Fibroblast of villous mesenchyme (primary cell): ENCODE measurements around the gene PLCL2. TPM values are rescaled to one million over a fixed set of nuclear protein-coding genes. Genes with fewer than 3 reads are reported as not detected.

ENCODE experiments used
- DNase-seq: peaks from one replicate; pipeline ENCODE4 v3.0.0-alpha.2; 2010; ENCODE audit warnings: low read depth
- H3K4me3 ChIP-seq: 2 replicates; pipeline ENCODE4 v1.5.1; 2011; ENCODE audit warnings: low read depth, mild to moderate bottlenecking, low read length
- total RNA-seq: library from RNA; depleted of rRNA; stranded (reverse); fragments of >200 nt; gene quantifications from 2 replicates; pipeline ENCODE4 v1.2.3, GENCODE V29; 2012
- TF ChIP-seq, protein P1 (sequence below): IDR thresholded peaks from 2 replicates; pipeline ENCODE4 v1.5.1; 2012; ENCODE audit warnings: low read depth, mild to moderate bottlenecking, low read length; ENCODE audit not compliant: insufficient read depth

The PLCL2 gene
- total RNA-seq, 1 donor, result 5.6 TPM

DNA sequence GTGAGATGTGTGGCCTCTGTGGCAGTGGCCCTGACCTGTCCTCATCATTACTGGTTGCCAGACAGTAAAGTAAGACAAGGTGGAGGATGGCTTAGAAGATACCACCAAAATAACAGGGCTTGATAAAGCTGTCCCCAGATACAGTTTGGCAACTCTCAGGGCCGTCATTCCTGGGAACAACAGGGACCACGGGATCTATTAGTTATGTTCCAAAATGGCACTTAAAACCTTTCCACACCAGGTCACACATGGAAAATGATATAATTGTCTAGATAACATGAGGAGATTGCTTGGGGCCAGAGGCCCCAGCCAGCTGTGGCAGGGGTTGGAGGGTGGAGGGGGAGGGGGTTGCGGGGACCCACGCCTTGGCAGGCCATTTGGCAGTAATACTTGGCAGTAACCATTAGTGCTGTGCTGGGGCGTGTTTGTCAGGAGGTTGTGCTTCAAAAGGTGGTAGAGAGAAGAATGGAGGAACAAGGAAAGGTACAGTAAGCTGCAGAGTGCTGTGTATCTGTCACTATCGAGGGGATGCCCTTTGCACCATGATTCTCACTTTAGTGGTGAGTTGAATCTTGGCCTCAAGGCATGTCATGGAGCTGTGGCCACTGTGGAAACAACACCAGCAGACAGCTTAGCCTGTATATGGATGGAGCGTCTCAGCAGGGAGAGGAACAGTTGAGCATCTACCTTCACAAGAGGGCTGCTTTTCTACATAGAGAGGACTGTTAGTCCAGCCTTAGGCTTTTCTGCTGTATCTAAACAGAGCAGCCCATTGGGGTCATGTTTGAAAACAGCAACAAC is 14.0 kb downstream of the PLCL2 start:
- TF ChIP-seq, protein P1, sequence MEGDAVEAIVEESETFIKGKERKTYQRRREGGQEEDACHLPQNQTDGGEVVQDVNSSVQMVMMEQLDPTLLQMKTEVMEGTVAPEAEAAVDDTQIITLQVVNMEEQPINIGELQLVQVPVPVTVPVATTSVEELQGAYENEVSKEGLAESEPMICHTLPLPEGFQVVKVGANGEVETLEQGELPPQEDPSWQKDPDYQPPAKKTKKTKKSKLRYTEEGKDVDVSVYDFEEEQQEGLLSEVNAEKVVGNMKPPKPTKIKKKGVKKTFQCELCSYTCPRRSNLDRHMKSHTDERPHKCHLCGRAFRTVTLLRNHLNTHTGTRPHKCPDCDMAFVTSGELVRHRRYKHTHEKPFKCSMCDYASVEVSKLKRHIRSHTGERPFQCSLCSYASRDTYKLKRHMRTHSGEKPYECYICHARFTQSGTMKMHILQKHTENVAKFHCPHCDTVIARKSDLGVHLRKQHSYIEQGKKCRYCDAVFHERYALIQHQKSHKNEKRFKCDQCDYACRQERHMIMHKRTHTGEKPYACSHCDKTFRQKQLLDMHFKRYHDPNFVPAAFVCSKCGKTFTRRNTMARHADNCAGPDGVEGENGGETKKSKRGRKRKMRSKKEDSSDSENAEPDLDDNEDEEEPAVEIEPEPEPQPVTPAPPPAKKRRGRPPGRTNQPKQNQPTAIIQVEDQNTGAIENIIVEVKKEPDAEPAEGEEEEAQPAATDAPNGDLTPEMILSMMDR, result no peak
- H3K4me3 ChIP-seq, result no peak overlapping the region
- no peak for DNase-seq

DNA sequence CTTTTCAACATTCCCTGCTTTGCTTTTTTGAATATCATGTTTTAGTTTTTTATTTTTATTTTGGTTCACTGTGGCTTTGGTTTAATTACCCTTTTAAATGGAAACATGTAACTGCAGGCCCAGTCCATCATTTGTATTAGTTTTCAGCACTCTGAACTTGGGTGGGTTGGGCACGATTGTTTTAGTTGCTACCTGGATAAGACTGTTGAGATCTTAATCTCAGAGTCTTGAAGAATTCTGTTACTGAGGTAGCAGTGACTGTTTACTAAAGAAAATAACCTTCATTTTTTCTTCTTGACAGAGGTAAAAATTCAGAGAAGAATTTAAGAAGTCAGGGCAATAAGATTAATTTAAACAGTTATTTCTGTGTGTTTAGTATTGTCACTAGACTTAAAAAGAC is 15.2 kb downstream of the PLCL2 start:
- DNase-seq, result no peak
- H3K4me3 ChIP-seq, result no peak overlapping the region
- TF ChIP-seq, protein P1, result no peak

DNA sequence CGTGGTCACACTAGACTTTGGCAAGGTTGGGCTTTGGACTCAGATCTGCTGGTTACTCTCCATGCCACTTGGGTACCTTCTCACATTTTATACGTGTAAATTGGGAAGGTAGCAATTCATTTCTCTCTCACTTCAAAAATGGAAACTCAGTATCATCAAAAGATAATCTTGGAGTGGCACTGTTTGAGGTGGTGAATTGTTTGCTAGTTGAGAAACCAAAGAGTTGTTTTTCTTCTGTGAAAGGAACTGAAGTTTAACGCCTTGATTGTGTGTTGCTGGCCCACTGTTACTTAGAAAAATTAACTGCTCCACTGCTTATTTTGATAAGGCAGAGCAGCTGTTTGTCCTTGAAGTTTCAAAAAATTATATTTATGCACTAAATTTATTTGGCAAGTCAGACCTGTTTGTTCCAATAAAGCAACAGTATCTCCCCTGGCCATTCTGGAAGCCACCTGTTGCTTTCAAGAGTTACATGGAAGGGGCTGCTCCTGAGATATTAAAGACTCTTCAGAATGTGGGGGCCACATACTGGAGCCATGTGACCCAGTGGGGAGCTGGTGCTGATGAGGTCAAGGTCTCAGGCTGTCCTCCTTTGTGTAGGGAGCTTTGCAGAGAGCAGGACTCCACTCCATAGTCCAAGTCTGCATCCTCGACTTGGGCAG is 16.2 kb downstream of the PLCL2 start:
- no peak for DNase-seq
- H3K4me3 ChIP-seq, result no peak overlapping the region
- TF ChIP-seq, protein P1, result no peak

DNA sequence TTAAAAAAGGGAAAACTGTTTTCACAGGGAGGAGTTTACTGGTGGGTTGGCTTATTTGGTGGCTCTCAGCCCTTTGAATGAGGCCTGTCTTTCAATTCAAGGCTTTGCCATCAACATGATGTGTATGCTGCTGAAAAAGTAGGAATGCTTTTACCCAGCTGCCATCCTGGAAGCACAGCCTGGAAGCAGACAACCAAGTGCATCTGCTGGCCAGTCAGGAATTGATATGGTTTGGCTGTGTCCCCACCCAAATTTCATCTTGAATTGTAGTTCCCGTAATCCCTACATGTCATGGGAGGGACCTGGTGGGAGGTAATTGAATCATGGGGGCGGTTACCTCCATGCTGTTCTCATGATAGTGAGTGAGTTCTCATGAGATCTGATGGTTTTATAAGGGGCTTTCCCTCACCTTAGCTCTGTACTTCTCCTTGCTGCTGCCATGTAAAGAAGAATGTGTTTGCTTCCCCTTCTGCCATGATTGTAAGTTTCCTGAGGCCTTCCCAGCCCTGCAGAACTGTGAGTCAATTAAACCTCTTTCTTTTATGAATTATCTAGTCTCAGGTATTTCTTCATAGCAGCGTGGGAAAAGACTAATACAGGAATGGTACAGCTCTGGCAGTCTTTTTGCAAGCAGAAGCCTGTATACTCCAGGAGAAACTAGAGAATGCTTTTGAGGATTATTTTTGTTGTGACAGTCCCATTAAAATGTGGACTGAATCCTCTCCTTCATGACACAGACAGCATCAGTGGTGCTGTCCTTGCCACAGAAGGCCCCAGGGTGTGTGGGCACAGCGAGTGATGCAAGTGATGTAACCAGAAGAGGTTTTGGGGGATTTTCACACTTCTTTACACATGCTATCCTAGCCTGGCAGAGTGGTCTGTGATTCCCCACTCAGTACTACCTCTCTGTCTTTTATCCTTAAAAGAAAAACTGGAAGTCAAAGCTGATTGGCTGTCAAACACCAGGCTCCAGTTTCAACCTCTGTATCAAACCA is 20.0 kb downstream of the PLCL2 start:
- no peak overlapping the region for H3K4me3 ChIP-seq
- DNase-seq, result no peak
- TF ChIP-seq, protein P1, result no peak

DNA sequence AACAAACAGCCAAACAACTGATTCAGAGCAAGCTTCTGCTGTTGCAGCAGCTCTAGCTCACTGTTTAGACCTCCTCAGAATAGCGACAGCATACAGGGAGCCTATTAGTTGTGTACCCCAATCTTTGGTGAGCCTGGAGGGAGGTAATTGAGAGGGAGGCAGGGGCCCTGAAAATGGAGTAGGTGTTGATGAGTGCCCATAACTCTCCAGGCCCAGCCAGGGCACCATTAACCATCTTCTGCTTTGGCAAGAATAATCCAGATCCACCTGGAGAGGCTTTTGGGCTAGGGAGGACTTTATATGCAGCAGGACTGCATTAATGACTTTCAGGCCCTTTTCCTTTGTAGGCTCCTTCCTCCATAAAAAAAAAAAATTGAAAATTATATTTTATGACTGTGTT is 20.9 kb downstream of the PLCL2 start:
- H3K4me3 ChIP-seq, result no peak overlapping the region
- no peak for DNase-seq
- TF ChIP-seq, protein P1, result no peak

DNA sequence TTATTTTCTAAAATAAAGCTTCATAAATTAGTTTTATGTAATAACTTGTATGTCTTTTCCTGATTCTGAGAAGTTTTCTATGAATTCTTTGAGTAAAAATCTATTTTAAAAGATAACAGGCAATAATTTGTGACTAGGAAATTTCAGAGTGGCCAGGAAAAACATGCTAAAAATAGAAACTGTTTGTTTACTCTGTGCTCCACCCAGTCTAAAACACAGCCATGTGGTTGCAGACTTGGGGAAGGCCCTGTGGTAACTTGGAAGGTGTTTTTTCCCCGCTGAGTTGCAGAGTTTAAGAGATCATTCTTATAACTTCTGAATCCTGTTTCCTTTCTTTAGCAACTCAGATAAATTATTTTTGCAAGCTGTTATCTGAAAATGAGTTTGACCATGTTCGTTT is 21.9 kb downstream of the PLCL2 start:
- TF ChIP-seq, protein P1, result no peak
- DNase-seq, result peak; percentile 34
- no peak overlapping the region for H3K4me3 ChIP-seq
